Stomach (tissue), 9 donors: Measurements from ENCODE around the gene NPPC. TPM values are rescaled to one million over a fixed set of nuclear protein-coding genes. Genes with fewer than 3 reads are reported as not detected.

Source experiments
- DNase-seq, 2 donors: peaks; one replicate each; pipeline versions ENCODE4 v3.0.0 to v3.0.0-alpha.2; 2013 to 2019
- H3K27ac ChIP-seq, 5 donors: fragments of 200-600 bp in 4 of 5; sonication (generic) in 4 of 5; one replicate each; pipeline ENCODE4 v1.5.1; 2013 to 2019; ENCODE audit warnings: mild to moderate bottlenecking in 1 of 5, moderate library complexity in 1 of 5
- H3K27me3 ChIP-seq, 3 donors: fragments of 200-600 bp; sonication (generic); one replicate each; pipeline ENCODE4 v1.5.1; 2017 to 2019; ENCODE audit warnings: mixed run types in 1 of 3
- H3K36me3 ChIP-seq, 4 donors: fragments of 200-600 bp; sonication (generic); 1 replicate in 3 of 4; 2 replicates in 1 of 4; pipeline ENCODE4 v1.5.1; 2016 to 2019
- H3K4me1 ChIP-seq, 4 donors: fragments of 200-600 bp; sonication (generic); one replicate each; pipeline ENCODE4 v1.5.1; 2016 to 2019
- H3K4me3 ChIP-seq, 4 donors: fragments of 200-600 bp; sonication (generic) in 3 of 4; one replicate each; pipeline ENCODE4 v1.5.1; 2016 to 2019; ENCODE audit warnings: mild to moderate bottlenecking in 1 of 4
- H3K9me3 ChIP-seq, 4 donors: fragments of 200-600 bp; sonication (generic); one replicate each; pipeline ENCODE4 v1.5.1; 2016 to 2019
- EP300 ChIP-seq: sonication (generic); formaldehyde crosslinking; IDR thresholded peaks from one replicate; pipeline ENCODE4 v1.6.1; 2017; ENCODE audit warnings: antibody characterized with exemption
- POLR2A ChIP-seq, 4 donors: fragments of 450-650 bp; IDR thresholded peaks; one replicate each; pipeline ENCODE4 v1.6.1; 2016; ENCODE audit warnings: antibody characterized with exemption in 4 of 4, control low read depth in 2 of 4, mild to moderate bottlenecking in 1 of 4, moderate library complexity in 1 of 4
- POLR2AphosphoS5 ChIP-seq, 3 donors: sonication (generic); formaldehyde crosslinking; IDR thresholded peaks; one replicate each; pipeline ENCODE4 v1.6.1; 2016; ENCODE audit warnings: antibody characterized with exemption in 3 of 3
- WGBS, 5 donors: extraction: QIAGEN DNeasy Blood & Tissue Kit in 3 of 5; methylation state at CpG; one replicate each; pipeline versions ENCODE4 v1.1.5 to v1.1.7; 2013 to 2018; 5-methylcytosine and 5-hydroxymethylcytosine counted together
- intact Hi-C: fragments of 100-400 bp; cut with DNase I; formaldehyde crosslinking; loops from one replicate; pipeline ENCODE4 v1.15.1; 2023; ENCODE audit warnings: low total_unique reads
- polyA plus RNA-seq, 3 donors: library from polyadenylated mRNA; stranded (reverse); fragments of 200-250 nt; gene quantifications; one replicate each; pipeline ENCODE4 v1.2.3, GENCODE V29; 2013
- total RNA-seq, 5 donors: library from RNA; depleted of rRNA; stranded (reverse); fragments of >200 nt; gene quantifications; one replicate each; pipeline versions ENCODE4 v1.1.0 to v1.2.3, GENCODE V29; 2014 to 2016
- TF ChIP-seq, protein P1 (sequence below), 7 experiments: fragments of 450-650 bp in 4 of 7; fragments of 200-600 bp in 3 of 7; sonication (generic) in 3 of 7; IDR thresholded peaks; one replicate each; pipeline ENCODE4 v1.5.1; 2016 to 2019; ENCODE audit warnings: antibody characterized with exemption in 7 of 7, control low read depth in 2 of 7, mild to moderate bottlenecking in 1 of 7
- donor health status: healthy with polysubstance abuse.
- donor health status: Bipolar disorder and iron deficiency.
- donor health status: healthy.

Gene NPPC
- total and polyA plus RNA-seq, 8 donors: 2.9 to 4.0 TPM; not detected in 6

DNA sequence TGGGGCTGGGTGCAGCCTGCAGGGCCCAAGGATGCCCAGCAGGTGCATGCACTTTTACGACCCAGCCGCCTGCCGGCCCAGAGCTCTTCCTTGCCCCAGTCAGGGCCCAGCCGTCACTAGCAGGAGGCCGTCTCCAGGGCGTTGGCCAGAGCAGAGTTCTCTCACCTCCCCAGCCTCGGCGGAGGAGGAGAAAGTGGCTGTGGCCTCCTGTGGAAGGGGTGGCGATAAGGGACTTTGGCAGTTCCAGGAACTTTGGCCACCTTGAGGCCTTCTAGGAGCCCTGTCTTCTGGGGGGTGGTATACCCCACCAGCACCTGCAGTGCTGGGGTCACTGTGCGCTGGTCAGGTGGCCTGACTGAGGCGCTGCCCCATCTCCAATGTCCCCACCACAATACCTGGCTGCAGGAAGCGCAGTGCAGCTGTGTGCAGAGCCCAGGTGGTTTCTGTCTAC is 22.0 kb downstream of the NPPC start:
- Histone ChIP-seq H3K27me3 (peaks cover 0 to 27% (median 0%) of the 10 kb centered on the region in 3 donors), H3K36me3 (no peaks in the 10 kb centered on the region), H3K27ac (no peak overlapping the region), H3K4me1 (peaks cover 0 to 4% (median 2%) of the 10 kb centered on the region in 4 donors), H3K9me3 (no peaks in the 10 kb centered on the region), H3K4me3 (no peak overlapping the region)
- no peak for TF ChIP-seq EP300
- no peak for TF ChIP-seq POLR2AphosphoS5 (IDR thresholded peaks at IDR 0.05)
- TF ChIP-seq, protein P1, sequence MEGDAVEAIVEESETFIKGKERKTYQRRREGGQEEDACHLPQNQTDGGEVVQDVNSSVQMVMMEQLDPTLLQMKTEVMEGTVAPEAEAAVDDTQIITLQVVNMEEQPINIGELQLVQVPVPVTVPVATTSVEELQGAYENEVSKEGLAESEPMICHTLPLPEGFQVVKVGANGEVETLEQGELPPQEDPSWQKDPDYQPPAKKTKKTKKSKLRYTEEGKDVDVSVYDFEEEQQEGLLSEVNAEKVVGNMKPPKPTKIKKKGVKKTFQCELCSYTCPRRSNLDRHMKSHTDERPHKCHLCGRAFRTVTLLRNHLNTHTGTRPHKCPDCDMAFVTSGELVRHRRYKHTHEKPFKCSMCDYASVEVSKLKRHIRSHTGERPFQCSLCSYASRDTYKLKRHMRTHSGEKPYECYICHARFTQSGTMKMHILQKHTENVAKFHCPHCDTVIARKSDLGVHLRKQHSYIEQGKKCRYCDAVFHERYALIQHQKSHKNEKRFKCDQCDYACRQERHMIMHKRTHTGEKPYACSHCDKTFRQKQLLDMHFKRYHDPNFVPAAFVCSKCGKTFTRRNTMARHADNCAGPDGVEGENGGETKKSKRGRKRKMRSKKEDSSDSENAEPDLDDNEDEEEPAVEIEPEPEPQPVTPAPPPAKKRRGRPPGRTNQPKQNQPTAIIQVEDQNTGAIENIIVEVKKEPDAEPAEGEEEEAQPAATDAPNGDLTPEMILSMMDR (IDR thresholded peaks at IDR 0.05): no peak
- no peak for TF ChIP-seq POLR2A (IDR thresholded peaks at IDR 0.05)
- no peak for DNase-seq
- 76 to 92% (median 87%) methylated on average over 4 to 12 of the region's 12 CpGs for whole genome bisulfite sequencing, 5 donors
- intact Hi-C loops: no loop called here

DNA sequence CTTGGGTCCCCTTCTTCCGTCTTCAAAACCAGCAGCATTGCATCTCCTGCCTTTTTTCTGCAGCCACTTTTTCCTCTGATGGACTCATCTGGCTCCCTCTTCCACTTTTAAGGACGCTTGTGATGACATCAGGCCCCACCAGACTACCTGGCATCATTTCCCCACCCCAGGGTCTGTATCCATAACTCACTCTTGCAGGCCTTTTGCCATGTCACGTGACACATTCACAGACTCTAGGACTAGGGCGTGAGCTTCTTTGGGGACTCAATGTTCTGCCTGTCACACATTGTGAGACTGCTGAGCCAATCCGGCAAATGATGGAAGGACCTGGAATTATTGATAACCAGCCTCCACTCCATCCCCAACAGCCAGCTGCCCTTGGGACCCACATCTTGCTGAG is 23.6 kb downstream of the NPPC start:
- no peaks in the 10 kb centered on the region for H3K9me3 ChIP-seq
- H3K27ac ChIP-seq: no peak overlapping the region
- H3K36me3 ChIP-seq: no peaks in the 10 kb centered on the region
- H3K4me3 ChIP-seq: no peak overlapping the region
- WGBS, 5 donors: 69 to 82% (median 80%) methylated on average over 5 of the region's 5 CpGs
- H3K27me3 ChIP-seq: peaks cover 0 to 27% (median 0%) of the 10 kb centered on the region in 3 donors
- DNase-seq: no peak
- H3K4me1 ChIP-seq: peaks cover 0 to 4% (median 2%) of the 10 kb centered on the region in 4 donors
- TF ChIP-seq, protein P1 (IDR thresholded peaks at IDR 0.05): no peak
- TF ChIP-seq EP300 (no peak), POLR2A (IDR thresholded peaks at IDR 0.05) (no peak), POLR2AphosphoS5 (IDR thresholded peaks at IDR 0.05) (no peak)
- intact Hi-C loops: no loop called here

DNA sequence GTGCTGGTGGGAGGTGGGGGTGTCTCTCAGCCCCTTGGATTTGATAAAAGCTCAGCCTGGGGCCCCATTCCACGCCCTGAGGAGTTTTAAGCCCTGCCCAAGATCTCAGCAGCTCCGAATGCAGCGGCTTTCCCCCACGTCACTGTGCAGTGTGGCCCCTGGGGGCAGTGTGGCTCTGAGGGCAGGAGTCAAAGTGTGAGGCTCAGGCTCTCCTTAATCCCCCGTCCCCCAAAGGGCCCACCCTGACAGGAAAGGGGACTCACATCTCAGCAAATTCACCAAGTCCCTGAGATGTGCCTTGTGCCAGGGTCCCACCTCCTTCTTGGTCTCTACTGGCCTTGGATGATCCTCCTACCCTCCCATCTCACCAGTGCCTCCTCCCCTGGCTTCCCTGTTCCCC is 25.2 kb downstream of the NPPC start:
- no peaks in the 10 kb centered on the region for H3K36me3 ChIP-seq
- peaks cover 0 to 17% (median 0%) of the 10 kb centered on the region in 3 donors for H3K27me3 ChIP-seq
- peaks cover 0 to 4% (median 2%) of the 10 kb centered on the region in 4 donors for H3K4me1 ChIP-seq
- H3K27ac ChIP-seq: no peak overlapping the region
- no peaks in the 10 kb centered on the region for H3K9me3 ChIP-seq
- no peak for DNase-seq
- H3K4me3 ChIP-seq: no peak overlapping the region
- TF ChIP-seq POLR2A (IDR thresholded peaks at IDR 0.05) (no peak), POLR2AphosphoS5 (IDR thresholded peaks at IDR 0.05) (no peak), EP300 (no peak)
- TF ChIP-seq, protein P1 (IDR thresholded peaks at IDR 0.05): no peak
- 61 to 81% (median 68%) methylated on average over 5 of the region's 5 CpGs for WGBS, 5 donors
- intact Hi-C loops: no loop called here

DNA sequence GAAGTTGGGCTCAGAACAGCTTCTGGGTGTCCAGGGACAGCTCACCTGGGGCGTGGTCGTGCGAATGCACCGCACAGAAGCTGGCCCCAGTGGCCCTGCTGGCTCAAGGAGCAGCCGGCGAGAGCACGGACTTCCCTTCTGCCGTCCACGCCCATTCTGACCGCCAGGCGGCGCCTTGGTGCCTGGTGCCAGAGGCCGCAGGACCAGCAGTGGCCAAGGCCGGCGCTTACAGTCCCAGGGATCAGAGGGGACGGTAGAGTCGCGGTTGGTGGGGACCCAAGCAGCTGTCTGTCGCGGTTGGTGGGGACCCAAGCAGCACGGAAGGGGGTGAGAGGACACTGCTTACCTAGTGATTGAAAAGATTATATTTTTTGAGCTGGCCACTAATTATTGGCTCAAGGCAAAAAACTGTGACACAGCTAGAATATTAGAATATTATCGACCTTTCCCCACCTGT is 25.7 kb downstream of the NPPC start:
- peak; percentile 85 to 89 for DNase-seq
- intact Hi-C loops: no loop called here
- peaks cover 0 to 17% (median 0%) of the 10 kb centered on the region in 3 donors for H3K27me3 ChIP-seq
- H3K4me3 ChIP-seq: no peak overlapping the region
- no peaks in the 10 kb centered on the region for H3K36me3 ChIP-seq
- H3K9me3 ChIP-seq: no peaks in the 10 kb centered on the region
- no peak overlapping the region for H3K27ac ChIP-seq
- WGBS, 5 donors: 10 to 18% (median 12%) methylated on average over 19 to 22 of the region's 22 CpGs
- peaks cover 0 to 4% (median 2%) of the 10 kb centered on the region in 4 donors for H3K4me1 ChIP-seq
- TF ChIP-seq POLR2AphosphoS5 (IDR thresholded peaks at IDR 0.05) (no peak), POLR2A (IDR thresholded peaks at IDR 0.05) (no peak)
- TF ChIP-seq, protein P1 (IDR thresholded peaks at IDR 0.05): peak in 5 of 7 experiments; percentile 35 to 80 (median 65)
